Prostate gland (tissue), 2 donors: Measurements from ENCODE around the gene GABARAP. TPM values are rescaled to one million over a fixed set of nuclear protein-coding genes. Genes with fewer than 3 reads are reported as not detected.

Experiments
- DNase-seq: peaks from one replicate; pipeline ENCODE4 v3.0.0-alpha.2; 2019; ENCODE audit warnings: low spot score
- H3K27ac ChIP-seq, 2 donors: fragments of 200-600 bp; sonication (generic); 2 replicates each; pipeline ENCODE4 v1.5.1; 2017 to 2019
- H3K27me3 ChIP-seq: fragments of 200-600 bp; sonication (generic); replicated peaks from 2 replicates; pipeline ENCODE4 v1.5.1; 2019; ENCODE audit not compliant: insufficient read depth
- H3K36me3 ChIP-seq, 2 donors: fragments of 200-600 bp; sonication (generic); 1 replicate in 1 of 2; 2 replicates in 1 of 2; pipeline versions ENCODE4 v1.5.1 to v1.8.1; 2017 to 2019
- H3K4me1 ChIP-seq: fragments of 200-600 bp; sonication (generic); replicated peaks from 2 replicates; pipeline ENCODE4 v1.5.1; 2019
- H3K4me3 ChIP-seq, 2 donors: fragments of 200-600 bp; sonication (generic); 2 replicates each; pipeline ENCODE4 v1.5.1; 2017 to 2019
- H3K9me3 ChIP-seq: fragments of 200-600 bp; sonication (generic); 2 replicates; pipeline ENCODE4 v1.5.1; 2017
- CTCF ChIP-seq, 4 experiments: fragments of 200-600 bp in 2 of 4; fragments of 450-650 bp in 2 of 4; sonication (generic) in 2 of 4; IDR thresholded peaks; 1 replicate in 3 of 4; 2 replicates in 1 of 4; pipeline ENCODE4 v1.5.1; 2016 to 2019; ENCODE audit warnings: antibody characterized with exemption in 4 of 4, mild to moderate bottlenecking in 2 of 4, moderate library complexity in 2 of 4
- POLR2A ChIP-seq: fragments of 450-650 bp; IDR thresholded peaks from one replicate; pipeline ENCODE4 v1.6.1; 2016; ENCODE audit warnings: antibody characterized with exemption, mild to moderate bottlenecking
- POLR2AphosphoS5 ChIP-seq: sonication (generic); formaldehyde crosslinking; IDR thresholded peaks from one replicate; pipeline ENCODE4 v1.6.1; 2017; ENCODE audit warnings: antibody characterized with exemption
- WGBS: methylation state at CpG from one replicate; pipeline ENCODE4 v1.1.5; 2018; 5-methylcytosine and 5-hydroxymethylcytosine counted together
- intact Hi-C: fragments of 100-400 bp; cut with DNase I; formaldehyde crosslinking; loops from one replicate; pipeline ENCODE4 v1.14.2; 2022
- total RNA-seq, 2 donors: library from RNA; depleted of rRNA; stranded (reverse); fragments of >200 nt; gene quantifications; one replicate each; pipeline ENCODE4 v1.1.0, GENCODE V29; 2016

The GABARAP gene
- total RNA-seq, 2 donors from 2014 or later, result 493 to 527 TPM

- Histone ChIP-seq H3K36me3 (peaks cover 0 to 9% of the 10 kb centered on the region in 2 donors), H3K27ac (peak overlapping the region in 1 of 2 donors; percentile 99), H3K27me3 (no peaks in the 10 kb centered on the region), H3K9me3 (no peaks in the 10 kb centered on the region), H3K4me1 (peaks cover 14% of the 10 kb centered on the region), H3K4me3 (no peak overlapping the region)
- intact Hi-C loops, result loop anchor here (10.0 kb wide), 1 partner anchor 599 kb away; the partner anchor contains the start of gene KDM6B
- WGBS, result 79% methylated on average over 22 of the region's 22 CpGs
- no peak for TF ChIP-seq POLR2AphosphoS5
- TF ChIP-seq CTCF (IDR thresholded peaks at IDR 0.05), result no peak
- TF ChIP-seq POLR2A, result no peak
- DNase-seq, result no peak
Measured at GRCh38 chr17:7235693-7236665, 6.3 kb downstream of the GABARAP start.

- TF ChIP-seq POLR2A, result peak; percentile 96
- TF ChIP-seq CTCF (IDR thresholded peaks at IDR 0.05), result peak in 1 of 4 experiments; percentile 39
- TF ChIP-seq POLR2AphosphoS5, result peak; percentile 97
- Histone ChIP-seq H3K9me3 (no peaks in the 10 kb centered on the region), H3K36me3 (peaks cover 0 to 8% of the 10 kb centered on the region in 2 donors), H3K27me3 (no peaks in the 10 kb centered on the region), H3K4me3 (peak within 1 kb of the TSS; percentile 95), H3K4me1 (peaks cover 7% of the 10 kb centered on the region), H3K27ac (peak within 1 kb of the TSS; percentile 96 to 99)
- DNase-seq, result peak; percentile 96
- intact Hi-C loops, result loop anchor here (10.0 kb wide), 1 partner anchor 600 kb away; the partner anchor contains the start of gene KDM6B
- under 1% methylated on average over 68 of the region's 72 CpGs for WGBS
Measured at GRCh38 chr17:7234083-7234951, 7.9 kb downstream of the GABARAP start, which contains the start of gene DVL2. TSS of gene DVL2 (minus strand) at chr17:7234517. CDS start at chr17:7234262, 255 bp downstream.

GRCh38 chr17:7233701-7234082 lies 8.6 kb downstream of the GABARAP start:
- TF ChIP-seq POLR2AphosphoS5, result no peak
- no peak for TF ChIP-seq CTCF (IDR thresholded peaks at IDR 0.05)
- TF ChIP-seq POLR2A, result no peak
- 3% methylated on average over 9 of the region's 9 CpGs for WGBS
- Histone ChIP-seq H3K36me3 (peaks cover 0 to 11% of the 10 kb centered on the region in 2 donors), H3K27me3 (no peaks in the 10 kb centered on the region), H3K4me1 (peaks cover 13% of the 10 kb centered on the region), H3K9me3 (no peaks in the 10 kb centered on the region), H3K27ac (peak overlapping the region; percentile 96 to 99), H3K4me3 (peak overlapping the region; percentile 95)
- DNase-seq, result no peak
- intact Hi-C loops, result loop anchor here (10.0 kb wide), 1 partner anchor 601 kb away; the partner anchor contains the start of gene KDM6B

GRCh38 chr17:7232114-7232513 lies 10.1 kb downstream of the GABARAP start:
- peak overlapping the region in 1 of 2 donors; percentile 95 for H3K4me3 ChIP-seq
- 73% methylated on average over 5 of the region's 5 CpGs for WGBS
- H3K36me3 ChIP-seq, result peaks cover 0 to 15% of the 10 kb centered on the region in 2 donors
- peak overlapping the region in 1 of 2 donors; percentile 99 for H3K27ac ChIP-seq
- H3K4me1 ChIP-seq, result peaks cover 17% of the 10 kb centered on the region
- H3K27me3 ChIP-seq, result no peaks in the 10 kb centered on the region
- intact Hi-C loops, result loop anchor here (10.0 kb wide), 1 partner anchor 603 kb away; the partner anchor contains the start of gene KDM6B
- no peaks in the 10 kb centered on the region for H3K9me3 ChIP-seq
- TF ChIP-seq CTCF (IDR thresholded peaks at IDR 0.05) (no peak), POLR2AphosphoS5 (no peak), POLR2A (no peak)
- DNase-seq, result no peak
